HEK293 (cell line): ENCODE measurements around the gene OR4F6.

Experiments
- CTCF ChIP-seq: fragments of 450-650 bp; formaldehyde crosslinking; IDR thresholded peaks from 2 replicates; pipeline ENCODE4 v1.5.1; 2016; ENCODE audit warnings: missing biosample characterization, missing genetic modification characterization
- ZBTB10 ChIP-seq: fragments of 450-650 bp; formaldehyde crosslinking; IDR thresholded peaks from 2 replicates; pipeline ENCODE4 v1.5.1; 2016; ENCODE audit warnings: missing biosample characterization, missing genetic modification characterization
- ZBTB8A ChIP-seq: fragments of 450-650 bp; formaldehyde crosslinking; IDR thresholded peaks from 2 replicates; pipeline ENCODE4 v1.5.1; 2016; ENCODE audit warnings: missing biosample characterization, missing genetic modification characterization
- ZNF274 ChIP-seq, 2 experiments: fragments of 200-500 bp in 1 of 2; fragments of 450-650 bp in 1 of 2; sonication (Bioruptor generic) in 1 of 2; formaldehyde crosslinking in 1 of 2; IDR thresholded peaks; 2 replicates each; pipeline versions ENCODE4 v1.5.1 to v1.6.1; 2014 to 2016; ENCODE audit warnings: borderline replicate concordance in 1 of 2, inconsistent platforms in 1 of 2, low read length in 1 of 2, missing biosample characterization in 1 of 2, missing genetic modification characterization in 1 of 2
- ZNF707 ChIP-seq: fragments of 450-650 bp; formaldehyde crosslinking; IDR thresholded peaks from 2 replicates; pipeline ENCODE4 v1.5.1; 2016; ENCODE audit warnings: missing biosample characterization, missing genetic modification characterization

- TF ChIP-seq ZBTB8A (tag by site-specific recombination) (no peak), CTCF (tag by site-specific recombination) (no peak), ZNF707 (tag by site-specific recombination) (no peak), ZNF274 (IDR thresholded peaks at IDR 0.05; ENCODE audit: low read length) (no peak), ZNF274 (tag by site-specific recombination; IDR thresholded peaks at IDR 0.05; ENCODE audit: borderline replicate concordance) (no peak), ZBTB10 (tag by site-specific recombination) (no peak)
These were observed 8.6 kb downstream of the OR4F6 start, which contains the start of gene OR4F15 for GRCh38 chr15:101811902-101812301.
